GM04503 (cell line): ENCODE data around the gene NUDT7.
A peak's percentile ranks its signal among the peaks of the same experiment; 100 is the strongest.

Experiments used
- DNase-seq: peaks from one replicate; pipeline ENCODE4 v3.0.0-alpha.2; 2012; ENCODE audit warnings: low read depth

The NUDT7 gene

GRCh38 chr16:77729951-77730350, 7.6 kb downstream of the NUDT7 start:
- no peak for DNase-seq

- DNase-seq: no peak
Measured at GRCh38 chr16:77732241-77732946, 10.1 kb downstream of the NUDT7 start.

- DNase-seq: no peak
Measured at GRCh38 chr16:77736879-77737278, 14.6 kb downstream of the NUDT7 start.

GRCh38 chr16:77738706-77739558, 16.6 kb downstream of the NUDT7 start:
- DNase-seq: no peak

GRCh38 chr16:77739559-77739892, 17.2 kb downstream of the NUDT7 start:
- no peak for DNase-seq

GRCh38 chr16:77744141-77744540, 21.8 kb downstream of the NUDT7 start:
- DNase-seq: no peak

GRCh38 chr16:77745972-77746371, 23.7 kb downstream of the NUDT7 start:
- no peak for DNase-seq

- no peak for DNase-seq
Measured at GRCh38 chr16:77748421-77749005, 26.2 kb downstream of the NUDT7 start.

- no peak for DNase-seq
Measured at GRCh38 chr16:77749415-77749814, 27.1 kb downstream of the NUDT7 start.

GRCh38 chr16:77758046-77758445, 35.7 kb downstream of the NUDT7 start:
- no peak for DNase-seq

GRCh38 chr16:77758508-77758907, 36.2 kb downstream of the NUDT7 start:
- DNase-seq: no peak

- no peak for DNase-seq
Measured at GRCh38 chr16:77759201-77759600, 36.9 kb downstream of the NUDT7 start.

GRCh38 chr16:77759821-77760220, 37.5 kb downstream of the NUDT7 start:
- DNase-seq: no peak

- DNase-seq: no peak
Measured at GRCh38 chr16:77760800-77761199, 38.5 kb downstream of the NUDT7 start.

GRCh38 chr16:77761204-77761603, 38.9 kb downstream of the NUDT7 start:
- no peak for DNase-seq

- no peak for DNase-seq
Measured at GRCh38 chr16:77762262-77762661, 39.9 kb downstream of the NUDT7 start.

GRCh38 chr16:77763994-77764393, 41.7 kb downstream of the NUDT7 start:
- no peak for DNase-seq

- no peak for DNase-seq
Measured at GRCh38 chr16:77767211-77767610, 44.9 kb downstream of the NUDT7 start.

GRCh38 chr16:77767826-77768225, 45.5 kb downstream of the NUDT7 start:
- no peak for DNase-seq

- DNase-seq: no peak
Measured at GRCh38 chr16:77775911-77776909, 53.9 kb downstream of the NUDT7 start.

- DNase-seq: no peak
Measured at GRCh38 chr16:77777745-77778144, 55.4 kb downstream of the NUDT7 start.

- DNase-seq: peak; percentile 24
Measured at GRCh38 chr16:77780378-77780837, 58.1 kb downstream of the NUDT7 start.
